GM21360 (cell line): ENCODE results near the gene CAMTA1.

Experiments used
- ATAC-seq: cut with Tn5 transposase; IDR thresholded peaks from one replicate; pipeline ENCODE4 v1.9.1; 2021; ENCODE audit warnings: mild to moderate bottlenecking, moderate library complexity; ENCODE audit not compliant: unreplicated experiment

Gene CAMTA1

DNA sequence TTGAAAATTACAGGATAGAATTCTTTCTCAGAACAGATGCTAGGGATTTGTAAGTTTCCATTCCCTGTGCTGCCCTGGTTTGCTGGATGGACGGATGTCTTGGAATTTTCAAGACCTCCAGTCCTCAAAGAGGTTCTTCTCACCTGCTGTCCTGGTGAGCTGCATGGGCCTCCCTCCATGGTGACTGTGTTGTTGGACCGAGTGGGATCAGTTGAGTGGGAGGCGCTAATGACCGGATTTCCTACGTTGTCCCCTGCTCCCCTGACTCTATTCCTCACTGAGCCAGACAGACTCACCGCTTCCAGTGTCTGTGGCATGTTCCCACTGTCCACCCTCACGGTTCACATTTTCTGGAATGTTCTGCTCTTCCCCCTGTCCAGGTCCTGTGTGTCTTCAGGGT is 229.8 kb downstream of the CAMTA1 start:
- no peak for ATAC-seq

DNA sequence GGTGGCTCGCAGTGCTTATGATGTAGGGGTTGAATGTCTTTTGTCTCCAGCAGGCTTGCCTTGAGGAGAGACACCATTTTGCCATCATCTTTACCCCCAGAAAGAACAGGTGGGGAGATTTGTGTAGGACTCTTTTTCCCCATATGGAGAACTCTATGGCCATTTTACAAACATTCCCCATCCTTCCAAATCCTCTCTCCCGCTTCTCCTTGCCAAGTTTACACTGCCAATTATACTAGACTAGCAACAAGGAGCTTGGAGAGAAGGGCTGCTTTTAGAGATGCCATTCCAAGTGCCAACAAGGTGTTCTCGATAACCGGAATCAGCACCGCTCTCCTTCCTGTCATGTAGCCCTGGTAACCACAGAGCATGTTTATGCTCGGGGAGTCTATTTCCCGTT is 233.1 kb downstream of the CAMTA1 start:
- no peak for ATAC-seq

DNA sequence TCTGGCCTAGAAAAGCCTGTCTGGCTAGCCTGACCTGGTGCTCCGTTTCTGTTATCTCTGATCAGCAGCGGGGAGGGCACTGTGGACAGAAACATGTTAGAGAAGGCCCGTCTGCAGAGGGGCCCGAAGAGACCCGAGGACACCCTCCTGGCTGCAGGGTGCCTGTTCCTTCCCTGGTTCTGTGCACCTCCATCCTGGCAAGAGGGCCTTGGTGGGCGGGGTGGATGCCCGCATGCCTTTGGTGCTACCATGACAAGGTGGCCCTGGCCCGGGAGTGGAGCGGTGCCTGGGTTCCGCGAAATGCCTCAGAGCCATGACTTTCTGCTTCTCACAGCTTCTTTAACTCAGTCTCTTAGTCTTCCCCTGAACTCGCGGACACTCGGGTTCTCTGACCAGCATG is 233.6 kb downstream of the CAMTA1 start:
- ATAC-seq = no peak

DNA sequence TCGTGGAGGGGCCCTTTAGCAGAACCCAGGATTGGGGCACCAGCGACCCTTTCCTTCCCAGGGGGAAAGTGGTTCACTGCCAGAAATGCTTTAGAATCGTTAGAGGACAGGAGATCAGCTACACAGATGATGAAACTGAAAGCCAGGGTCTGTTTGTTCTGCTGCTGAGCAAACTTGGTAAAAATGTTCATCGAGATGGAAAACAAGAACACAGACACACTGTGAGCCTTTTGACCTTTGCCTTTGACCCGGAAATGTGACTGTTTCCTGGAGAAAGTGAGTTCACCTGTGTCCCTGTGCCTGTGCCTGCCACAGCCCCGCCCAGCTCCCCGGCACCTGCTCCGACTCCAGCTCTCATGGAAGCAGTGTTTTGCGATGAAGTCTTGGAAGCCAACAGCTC is 234.3 kb downstream of the CAMTA1 start:
- ATAC-seq = no peak

DNA sequence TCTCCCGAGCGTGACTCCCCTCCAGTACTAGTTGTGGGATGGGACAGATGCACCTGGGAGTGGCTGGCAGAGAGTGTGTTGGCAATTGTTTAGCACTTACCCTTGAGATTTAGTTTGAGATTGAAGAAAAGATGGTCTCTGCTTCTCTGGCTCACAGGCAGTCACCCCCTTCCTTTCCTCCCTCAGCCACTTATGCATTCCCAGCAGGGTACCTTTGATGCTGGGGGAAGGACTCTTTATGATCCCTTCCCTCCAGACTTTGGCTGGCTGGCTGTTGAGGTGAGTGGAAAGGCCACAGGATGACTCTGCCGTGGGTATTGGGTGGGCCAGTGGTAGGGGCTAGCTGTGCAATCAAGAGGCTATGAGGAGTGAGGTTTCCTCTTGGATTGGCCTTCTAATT is 236.8 kb downstream of the CAMTA1 start:
- ATAC-seq = no peak

DNA sequence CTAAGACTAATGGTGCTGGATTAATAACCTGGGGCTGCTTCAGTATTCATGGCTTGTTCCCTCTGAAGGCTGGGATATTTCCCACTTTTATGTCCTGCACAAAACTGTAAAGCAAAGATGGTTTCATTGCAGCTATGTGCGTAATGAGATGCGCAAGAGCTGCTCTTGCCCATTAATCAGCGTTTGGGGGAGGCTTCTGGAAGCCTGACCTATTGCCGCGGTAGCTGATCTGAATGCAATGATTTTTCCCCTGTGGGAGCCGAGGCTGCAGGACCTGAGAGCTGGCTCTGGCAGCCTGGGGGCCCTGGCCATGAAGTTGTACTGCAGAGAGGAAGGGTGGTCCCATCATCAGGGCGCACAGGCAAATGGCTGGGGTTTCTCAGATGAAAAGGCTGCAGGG is 239.8 kb downstream of the CAMTA1 start:
- no peak for ATAC-seq

DNA sequence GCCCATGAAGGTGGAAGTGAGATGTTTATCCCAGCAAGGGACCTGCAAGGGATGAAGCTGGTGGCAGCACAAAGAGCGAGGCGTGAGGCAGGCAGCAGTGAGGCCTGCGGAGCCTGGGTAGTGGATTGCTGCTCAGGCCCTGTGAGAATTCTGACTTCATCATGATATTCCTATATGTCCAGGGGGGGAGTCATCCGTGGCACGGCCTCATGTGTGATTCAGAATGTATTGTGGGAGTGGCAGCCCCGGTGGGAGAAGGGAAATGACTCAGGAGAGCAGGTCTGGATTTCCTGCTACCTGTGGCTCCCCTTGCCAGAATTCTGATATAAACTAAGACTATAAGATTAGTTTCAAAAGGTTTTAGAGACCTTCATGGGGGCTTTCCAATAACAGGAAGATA is 240.9 kb downstream of the CAMTA1 start:
- no peak for ATAC-seq

DNA sequence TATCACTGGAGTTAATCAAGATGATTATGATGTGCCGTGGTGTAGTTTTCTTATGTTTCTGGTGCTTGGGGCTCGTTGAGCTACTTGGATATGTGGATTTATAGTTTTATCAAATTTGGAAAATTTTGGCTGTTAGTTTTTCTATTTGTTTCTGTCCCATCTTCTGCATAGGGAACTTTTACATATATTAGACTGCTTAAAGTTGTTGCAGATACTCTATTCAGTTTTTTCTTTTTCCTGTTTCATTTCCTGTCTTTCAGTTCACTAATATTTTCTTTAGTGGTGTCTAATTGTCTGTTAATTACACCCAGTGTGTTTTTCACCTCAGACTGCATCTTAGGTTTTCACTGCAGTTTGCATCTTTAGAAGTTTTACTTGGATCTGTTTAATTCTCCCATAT is 247.7 kb downstream of the CAMTA1 start:
- no peak for ATAC-seq

DNA sequence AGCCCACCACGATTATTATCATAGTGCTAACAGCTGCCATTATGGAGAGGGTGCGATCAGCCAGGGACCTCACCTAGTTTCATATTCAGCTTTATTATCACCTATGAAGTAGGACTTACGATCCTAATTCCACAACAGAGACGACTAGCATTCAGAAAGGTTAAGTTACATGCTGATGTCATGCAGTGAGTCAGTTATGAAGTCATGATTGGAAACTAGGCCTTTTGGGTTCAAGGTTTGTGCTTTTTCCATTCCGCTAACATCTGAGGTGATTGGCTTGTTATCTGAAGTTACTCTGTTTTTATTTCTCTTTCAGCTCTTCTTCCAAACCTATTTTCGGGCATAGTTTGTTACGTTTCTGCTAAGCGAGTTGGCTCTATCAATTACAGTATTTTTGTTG is 251.1 kb downstream of the CAMTA1 start:
- ATAC-seq = no peak

DNA sequence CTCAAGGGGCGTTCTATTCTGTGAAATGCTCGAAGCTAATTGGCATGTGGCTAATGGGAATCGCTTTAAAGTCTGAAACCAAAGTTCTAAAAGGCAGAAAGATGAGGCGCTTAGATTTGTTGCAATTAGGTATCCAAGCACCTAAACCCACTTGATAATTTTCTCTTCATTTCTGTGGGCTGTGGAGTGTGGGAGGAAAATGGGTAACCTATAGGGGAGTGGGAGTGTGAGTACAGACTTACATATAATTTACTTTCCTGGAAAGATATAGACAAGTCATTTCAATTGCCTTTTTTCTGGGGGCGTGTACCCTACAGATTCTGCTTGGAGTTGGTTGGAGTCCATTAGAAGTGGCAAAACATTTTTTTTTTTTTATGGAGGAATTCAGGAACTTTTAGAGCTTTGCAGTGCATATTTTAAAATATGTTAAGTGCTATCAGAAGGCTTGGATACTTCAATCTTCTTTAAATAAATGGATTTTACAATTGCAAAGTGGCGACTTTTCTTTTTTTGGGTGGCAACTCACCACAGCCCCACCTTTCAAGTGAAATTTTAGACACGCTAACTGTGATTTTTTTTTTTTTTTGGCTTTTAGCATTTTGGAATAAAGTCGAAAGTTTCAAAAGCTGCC is 254.5 kb downstream of the CAMTA1 start:
- no peak for ATAC-seq

DNA sequence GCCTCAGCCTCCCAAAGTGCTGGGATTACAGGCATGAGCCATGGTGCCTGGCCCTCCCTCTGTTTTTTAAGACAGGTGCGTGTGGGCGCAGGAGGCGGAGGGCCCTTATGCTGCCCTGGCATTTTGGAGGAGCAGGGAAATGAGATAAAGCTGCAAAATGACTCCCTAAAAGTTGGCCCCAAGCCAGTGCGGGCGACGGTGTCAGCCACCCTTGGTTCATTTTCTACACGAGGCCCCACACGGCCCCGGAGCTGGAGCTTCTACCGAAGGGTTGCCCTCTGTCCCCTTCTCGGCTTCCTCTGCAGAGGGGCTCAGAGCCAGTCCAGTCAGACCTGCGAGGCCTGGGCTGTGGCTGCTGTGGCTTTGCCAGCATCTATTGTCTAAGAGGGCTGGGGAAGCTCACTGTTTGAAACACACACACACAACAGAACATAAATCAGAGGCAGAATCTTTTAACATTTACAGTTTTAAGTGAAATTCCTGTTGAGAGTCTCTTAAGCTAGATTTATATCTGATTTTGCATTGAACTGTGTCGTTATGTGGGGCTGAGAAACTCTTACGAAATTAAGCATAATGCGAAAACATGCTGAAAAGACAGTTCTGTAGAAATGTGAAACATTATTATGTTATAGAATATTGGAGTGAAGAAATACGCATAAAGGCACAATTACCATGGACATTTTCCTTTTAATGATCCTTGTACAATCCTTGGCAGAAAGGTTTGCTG is 255.9 kb downstream of the CAMTA1 start:
- no peak for ATAC-seq

DNA sequence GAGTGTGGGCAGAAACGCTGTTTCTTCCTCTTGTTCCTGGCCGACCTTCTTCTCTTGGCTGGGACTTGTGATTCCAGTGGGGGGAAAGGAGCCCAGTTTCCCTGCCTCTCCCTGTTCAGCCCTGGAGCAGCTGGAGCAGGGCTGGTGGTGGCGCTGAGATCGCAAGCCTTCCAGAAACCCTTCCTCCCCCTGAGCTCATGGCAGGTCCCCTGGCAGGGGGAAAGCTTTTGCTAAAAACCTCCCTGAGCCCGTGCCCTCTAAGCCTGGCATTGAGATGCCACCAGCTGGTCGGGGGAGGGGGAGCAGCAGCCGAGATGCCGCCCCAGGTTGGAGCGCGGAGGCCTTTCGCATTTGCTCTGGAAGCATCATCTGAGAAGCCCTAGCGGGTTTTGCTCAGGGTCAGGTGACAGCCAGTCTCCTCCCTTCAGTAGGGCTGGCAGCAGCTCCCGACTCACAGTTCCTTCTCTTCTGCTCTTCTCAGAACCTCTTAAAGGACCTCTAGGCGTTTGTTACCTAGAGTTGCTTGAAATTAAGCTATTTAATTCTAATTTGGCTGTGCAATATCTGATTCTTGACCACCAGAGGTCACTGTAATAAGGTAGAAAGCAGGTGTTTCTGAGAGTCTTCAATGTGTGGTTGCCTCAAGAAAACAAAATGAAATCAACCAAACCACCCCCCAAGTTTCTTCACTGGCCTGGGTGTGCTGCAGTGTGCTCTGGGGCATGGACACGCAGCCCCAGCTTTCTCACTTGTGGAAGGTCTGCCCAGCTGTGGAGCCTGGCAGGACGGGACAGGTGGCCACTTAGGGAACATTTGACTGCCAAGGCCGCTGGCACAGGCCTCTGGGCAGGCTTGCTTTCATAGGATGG is 257.3 kb downstream of the CAMTA1 start:
- no peak for ATAC-seq

DNA sequence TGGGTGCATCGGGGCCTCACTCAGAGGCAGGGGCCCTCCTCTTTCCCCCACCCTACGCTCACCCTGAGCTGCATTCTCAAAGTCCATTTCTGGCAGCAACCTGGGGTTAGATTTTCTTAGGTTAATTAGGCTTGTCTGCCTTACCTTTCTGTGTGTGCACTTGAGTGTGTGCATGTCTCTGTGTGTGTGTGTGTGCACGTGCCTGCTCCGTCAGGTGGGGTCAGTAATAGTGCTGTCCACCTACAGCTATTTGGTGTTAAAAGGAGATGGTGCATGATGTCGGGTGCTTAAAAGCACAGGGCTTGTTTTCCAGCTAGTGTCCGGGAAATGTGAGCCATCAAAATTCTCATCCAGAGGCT is 257.9 kb downstream of the CAMTA1 start:
- no peak for ATAC-seq

DNA sequence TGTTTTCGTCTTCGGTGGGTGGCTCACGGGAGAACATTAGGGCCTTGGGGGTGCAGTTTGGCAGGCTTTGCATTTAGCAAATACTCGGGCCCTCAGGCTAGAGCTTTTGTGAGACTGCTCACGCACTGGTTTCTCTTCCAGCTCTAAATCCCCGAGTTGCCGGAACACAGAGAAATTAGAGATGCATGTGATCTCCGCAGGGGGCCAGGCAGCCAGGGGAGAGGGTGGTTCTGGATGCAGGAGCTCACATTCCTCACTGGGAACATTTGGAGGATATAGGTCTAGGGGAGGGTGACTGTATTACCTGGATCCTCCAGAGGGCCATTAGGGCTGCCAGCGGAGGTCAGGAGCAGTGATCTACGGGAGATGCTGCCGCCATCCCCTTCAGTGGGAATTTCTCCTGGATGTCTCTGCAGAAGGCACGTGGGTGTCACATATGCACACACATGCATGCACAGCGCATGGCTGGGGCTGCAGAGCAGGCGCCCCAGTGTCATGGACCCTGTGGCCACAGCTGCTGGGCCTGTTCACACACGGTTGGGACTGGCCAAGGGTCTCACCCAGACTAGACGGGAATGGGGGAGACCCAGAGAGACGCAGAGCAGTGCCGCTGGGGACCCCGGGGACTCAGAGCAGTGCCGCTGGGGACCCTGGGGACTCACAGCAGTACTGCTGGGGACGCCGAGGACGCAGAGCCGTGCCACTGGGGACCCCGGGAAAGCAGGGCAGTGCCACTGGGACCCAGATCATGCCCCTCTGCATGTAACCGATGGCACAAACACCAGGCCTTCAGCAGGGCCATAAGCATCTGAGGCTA is 258.7 kb downstream of the CAMTA1 start:
- no peak for ATAC-seq

DNA sequence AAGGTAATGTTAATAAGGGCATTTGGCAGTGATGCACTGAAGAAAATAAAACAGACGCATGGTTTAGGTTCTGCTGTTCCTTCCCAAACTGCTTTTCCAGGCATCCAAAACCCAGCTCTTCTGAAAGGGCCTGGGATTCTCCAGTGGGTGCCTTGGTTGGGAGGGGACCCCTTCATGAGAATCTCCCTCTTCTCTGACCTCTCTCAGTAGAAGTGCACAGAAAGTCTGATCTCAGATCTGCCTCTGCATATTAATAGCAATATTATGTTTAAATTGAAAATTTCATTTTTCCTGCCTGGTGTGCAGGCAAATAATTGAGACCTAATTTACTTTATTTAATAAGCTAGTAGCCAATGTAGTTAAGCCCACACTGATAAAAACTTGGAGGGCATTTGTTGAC is 260.6 kb downstream of the CAMTA1 start:
- no peak for ATAC-seq

DNA sequence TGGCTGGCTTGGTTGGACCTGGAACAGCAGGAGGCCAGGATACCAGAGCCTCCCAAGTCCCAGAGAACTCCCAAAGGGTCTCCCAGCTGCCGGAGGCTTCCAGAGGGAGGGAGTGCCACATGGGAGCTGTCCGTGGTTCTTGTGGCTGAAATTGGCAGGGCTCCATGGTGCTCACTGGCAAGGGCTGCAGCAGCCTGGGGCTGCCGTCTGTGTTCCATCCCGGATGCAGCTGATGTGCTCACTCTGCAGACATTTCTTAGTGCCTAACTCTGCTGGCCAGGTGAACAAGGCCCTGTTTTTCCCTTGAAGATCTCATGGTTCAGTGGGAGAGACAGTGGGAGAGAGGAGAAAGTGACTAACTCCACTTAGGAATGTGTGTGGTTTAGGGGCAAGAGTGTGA is 261.1 kb downstream of the CAMTA1 start:
- no peak for ATAC-seq

DNA sequence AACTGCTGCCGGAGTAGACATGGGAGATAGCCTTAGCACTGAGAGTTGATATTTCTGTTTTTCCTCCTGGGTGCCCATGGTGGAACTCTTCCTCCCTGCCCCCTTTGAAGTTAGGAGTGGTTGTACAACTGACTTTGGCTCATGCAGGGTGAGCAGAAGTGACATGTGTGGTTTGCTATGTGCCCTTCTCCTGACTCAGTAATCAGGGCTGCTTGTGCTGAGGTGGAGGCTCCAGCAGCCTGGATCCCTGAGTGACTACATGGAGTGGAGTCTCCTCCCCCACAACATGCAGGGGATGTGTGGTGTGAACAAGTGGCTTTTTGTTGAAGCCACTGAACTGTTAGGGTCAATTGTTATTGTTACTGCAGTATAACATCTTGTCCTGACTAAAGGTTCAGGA is 261.6 kb downstream of the CAMTA1 start:
- ATAC-seq = no peak

DNA sequence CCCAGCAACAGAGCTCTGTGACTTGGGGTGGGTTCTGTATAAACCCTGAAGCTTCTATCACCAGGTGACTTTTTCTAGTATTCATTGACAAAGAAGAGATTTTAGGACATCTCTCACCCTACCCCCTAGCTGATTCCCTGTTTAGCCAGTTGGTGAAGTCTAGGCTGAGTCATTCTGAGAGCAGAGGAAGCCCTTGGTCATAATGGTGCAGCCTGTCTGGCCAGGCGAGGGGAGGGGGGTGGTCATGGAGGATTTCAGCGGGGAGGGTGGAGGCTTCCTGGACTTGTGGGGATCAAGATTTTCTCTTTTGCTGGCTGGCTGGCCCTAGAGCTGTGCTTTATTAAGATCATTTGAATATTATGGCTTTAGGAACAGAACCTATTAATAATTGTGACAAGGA is 262.6 kb downstream of the CAMTA1 start:
- ATAC-seq = no peak

DNA sequence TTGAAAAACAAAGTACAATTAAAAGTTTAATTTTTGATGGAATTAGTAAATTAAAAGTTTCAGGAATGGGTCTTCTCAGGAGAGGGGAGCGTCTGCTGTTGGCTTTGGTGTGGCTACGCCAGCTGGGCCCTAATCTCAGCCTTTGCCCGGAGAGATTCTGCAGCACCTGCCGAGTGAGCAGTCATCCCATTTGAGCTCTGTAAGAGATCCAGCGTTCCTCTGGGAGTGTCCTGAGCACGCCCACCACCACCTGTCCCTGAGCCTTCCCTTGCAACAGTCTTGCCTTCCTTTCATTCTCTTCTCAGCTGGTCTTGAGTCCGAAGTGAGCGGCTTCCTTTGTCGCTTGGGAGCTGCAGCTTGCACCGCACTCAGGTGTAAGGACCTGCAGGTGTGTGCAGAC is 263.1 kb downstream of the CAMTA1 start:
- ATAC-seq = no peak

DNA sequence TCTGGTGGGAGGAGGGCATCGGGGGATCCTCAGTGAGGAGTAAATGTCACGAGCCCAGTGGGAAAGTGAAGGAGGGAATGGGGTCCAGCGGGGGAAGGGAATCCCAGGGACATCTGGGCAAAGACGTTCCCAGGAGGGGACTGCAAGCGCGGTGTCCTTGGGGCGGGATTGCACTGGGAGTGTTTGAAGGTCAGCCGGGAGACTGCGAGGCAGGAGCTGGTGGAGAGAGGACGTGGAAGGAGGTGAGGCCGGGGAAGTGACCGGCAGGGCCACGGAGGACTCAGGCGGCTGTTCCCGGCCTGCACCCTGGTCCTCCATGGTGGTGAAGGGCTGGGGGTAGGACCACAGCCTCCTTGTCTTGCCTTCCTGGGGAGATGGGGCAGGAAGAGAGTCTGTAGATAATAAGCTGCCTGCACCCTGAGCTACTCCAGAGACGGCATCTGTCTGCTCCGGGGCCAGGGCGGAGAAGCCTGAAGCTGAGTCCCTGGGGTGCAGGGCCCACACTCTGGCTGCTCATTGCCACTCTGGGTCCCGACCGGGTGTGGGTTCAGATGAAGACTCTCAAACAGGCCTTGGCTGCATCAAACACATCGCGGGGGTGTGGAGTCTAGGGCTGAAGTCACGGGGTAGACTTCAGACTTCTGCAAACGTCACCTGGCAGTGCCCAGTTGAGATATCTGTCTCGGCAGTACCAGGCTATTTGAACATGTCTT is 264.8 kb downstream of the CAMTA1 start:
- no peak for ATAC-seq
